Activated CD4-positive, alpha-beta T cell treated with anti-CD3 and anti-CD28 coated beads for 48 hours (primary cell): ENCODE results near the gene TANGO6.
A peak's percentile ranks its signal among the peaks of the same experiment; 100 is the strongest.
"Not testable (repeated sequence)": the region's sequence is repeated elsewhere in the genome, so short reads cannot be mapped to it uniquely, and the experiment has no call there.

Experiments used
- DNase-seq: peaks from one replicate; pipeline ENCODE4 v3.0.0-alpha.2; 2020

Gene TANGO6

GRCh38 chr16:69126801-69127200 is 283.5 kb downstream of the TANGO6 start:
- DNase-seq, result not testable (repeated sequence)

GRCh38 chr16:69127966-69128510 is 284.7 kb downstream of the TANGO6 start:
- DNase-seq, result no peak

DNA sequence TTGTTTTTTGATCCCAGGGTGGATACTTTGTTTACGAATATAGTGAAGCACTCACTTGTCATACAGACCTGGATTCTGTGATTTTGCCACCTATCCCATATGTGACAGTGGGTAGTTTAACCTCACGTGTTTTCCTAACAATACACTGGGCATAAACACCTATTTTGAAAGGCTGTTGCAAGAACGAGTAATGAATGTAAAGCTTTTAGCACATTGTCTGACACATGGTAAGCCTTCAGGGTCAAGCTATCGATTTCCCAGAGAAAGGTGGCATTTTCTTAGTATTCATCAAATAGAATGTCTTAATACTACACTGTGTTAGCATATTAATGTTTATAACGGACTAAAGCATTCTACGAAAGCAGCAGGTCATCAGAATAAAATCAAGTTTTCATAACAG is 287.1 kb downstream of the TANGO6 start:
- DNase-seq, result no peak

DNA sequence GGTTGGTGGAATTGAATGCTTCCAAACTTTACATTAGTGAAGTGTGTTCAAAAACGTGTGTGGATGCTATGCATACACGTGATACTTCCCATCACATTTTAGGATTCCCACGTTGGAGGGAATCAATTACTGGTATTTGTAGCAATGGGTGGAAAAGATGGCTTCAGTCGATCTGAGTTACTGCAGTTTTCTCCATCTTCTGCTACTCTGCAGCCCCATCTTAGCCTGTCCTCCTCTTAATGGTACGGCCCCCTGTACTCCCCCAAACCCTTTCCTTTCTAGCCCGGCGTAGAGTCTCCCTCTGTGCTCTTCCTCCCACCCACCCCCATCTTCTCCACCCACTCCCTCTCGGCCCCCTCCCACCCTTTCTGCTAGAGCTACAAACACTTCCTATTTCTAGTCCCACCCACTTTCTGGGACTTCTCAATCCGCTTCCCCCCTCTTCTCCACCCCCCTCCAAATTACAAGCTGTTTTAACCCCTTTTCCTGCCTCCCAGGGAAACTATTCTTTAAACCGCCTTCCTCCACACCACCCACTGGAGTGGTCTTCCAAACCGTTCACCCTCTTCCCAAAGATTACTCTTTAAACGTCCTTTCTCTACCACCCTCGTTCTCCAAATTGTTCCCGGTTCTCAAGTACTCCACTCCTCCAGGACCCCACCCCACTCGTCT is 288.0 kb downstream of the TANGO6 start:
- DNase-seq, result no peak

DNA sequence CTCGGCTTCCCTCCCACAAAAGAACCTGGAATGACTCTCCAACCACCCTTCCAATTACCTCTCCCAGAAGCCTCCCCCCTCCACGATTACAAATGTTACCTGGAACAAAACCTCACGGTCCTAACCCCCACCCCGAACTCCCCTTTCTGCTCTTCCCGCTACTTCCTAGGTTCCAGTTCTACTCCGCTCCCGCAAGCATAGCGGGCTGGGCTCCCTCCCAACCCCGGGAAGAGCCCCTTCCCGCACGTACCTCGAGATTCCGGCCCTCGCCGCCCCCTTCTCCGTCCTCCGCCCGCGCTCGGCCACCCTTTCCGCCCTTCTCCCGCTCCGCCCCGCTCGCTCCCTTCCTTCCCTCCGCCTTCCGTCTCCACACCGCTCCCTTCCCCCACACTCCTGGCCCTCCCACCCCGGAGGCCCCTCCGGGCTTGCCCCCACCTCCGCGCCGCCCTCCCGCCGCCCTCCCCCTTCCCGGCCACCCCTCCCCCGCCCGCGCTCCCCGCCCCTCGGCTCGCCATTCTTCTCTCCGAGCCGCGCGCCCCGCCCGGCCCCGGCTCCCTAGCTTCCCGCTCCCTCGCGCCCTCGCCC is 288.6 kb downstream of the TANGO6 start:
- peak; percentile 86 for DNase-seq

DNA sequence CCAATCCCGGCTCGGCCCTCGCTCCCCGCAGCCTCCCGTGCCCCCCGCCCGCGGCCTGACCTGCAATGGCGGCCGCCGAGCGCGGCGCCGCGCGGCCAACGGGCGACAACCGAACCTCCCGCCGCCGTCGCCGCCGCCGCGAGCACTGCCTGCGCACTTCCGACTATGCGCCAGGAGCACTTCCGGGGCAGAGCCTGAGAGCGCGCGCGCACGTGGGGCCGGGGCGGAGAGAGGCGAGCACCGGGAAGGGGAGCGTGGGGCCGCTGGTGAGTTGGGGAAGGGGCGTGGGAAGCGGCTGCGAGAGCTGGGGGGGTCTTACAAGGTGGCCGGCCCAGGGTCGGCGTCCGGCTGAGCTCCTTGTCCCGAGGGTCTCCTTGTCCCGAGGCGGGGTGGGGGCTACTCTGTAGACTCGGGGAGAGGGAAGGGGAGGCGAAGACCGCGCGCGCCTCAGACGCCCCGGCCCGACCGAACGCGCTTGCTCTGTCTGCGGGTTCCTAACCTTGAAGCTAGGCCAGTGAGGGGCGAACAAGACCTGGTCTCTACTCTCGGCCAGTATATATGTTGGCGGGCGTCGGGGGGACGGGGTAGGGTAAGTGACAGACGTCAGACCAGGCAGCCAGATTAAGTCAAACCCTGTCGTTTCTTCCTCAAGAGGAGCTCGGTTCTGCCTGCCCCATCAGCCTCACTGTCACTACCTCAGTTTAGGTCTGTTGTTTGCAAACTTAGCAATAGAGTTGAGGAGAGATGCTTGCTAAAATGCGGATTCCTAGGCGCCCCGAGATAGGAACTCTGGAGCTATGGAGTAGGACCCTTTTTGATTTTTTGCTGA is 289.3 kb downstream of the TANGO6 start, which contains the start of the genes CHTF8 and UTP4:
CHTF8 (minus strand) TSS at position 165 of the 829 bp plus-strand sequence. CDS start 11,130 bp downstream, outside the sequence.
UTP4 (plus strand) TSS at position 226 of the 829 bp plus-strand sequence. CDS start 811 bp downstream, outside the sequence.
- peak; percentile 92 for DNase-seq

DNA sequence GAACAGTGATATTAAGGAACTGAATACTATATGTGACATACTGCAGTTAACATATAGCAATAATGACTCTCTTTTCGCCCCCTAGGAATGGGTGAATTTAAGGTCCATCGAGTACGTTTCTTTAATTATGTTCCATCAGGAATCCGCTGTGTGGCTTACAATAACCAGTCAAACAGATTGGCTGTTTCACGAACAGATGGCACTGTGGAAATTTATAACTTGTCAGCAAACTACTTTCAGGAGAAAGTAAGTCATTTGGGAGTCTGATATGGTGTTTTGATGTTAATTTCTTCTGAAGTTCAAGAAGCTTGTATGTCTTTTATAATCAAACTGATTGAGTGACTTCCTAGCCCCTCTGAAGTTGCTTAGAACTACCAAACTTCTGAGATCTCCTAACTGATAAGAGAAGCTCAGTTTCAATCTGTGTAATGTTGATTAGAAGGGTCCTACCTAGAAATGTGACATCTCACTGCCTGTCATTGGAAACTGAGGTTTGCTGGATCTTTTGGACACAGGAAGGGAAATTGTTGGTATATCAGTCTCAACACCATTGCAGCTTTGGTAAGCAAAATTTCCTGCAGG is 290.1 kb downstream of the TANGO6 start:
- DNase-seq, result no peak
